B cell (primary cell): ENCODE measurements around the gene GNA15.

Source experiments
- CTCF ChIP-seq: fragments of 200-600 bp; IDR thresholded peaks from one replicate; pipeline ENCODE4 v1.8.0; 2022; ENCODE audit warnings: antibody characterized with exemption, mild to moderate bottlenecking
- EZH2 ChIP-seq: IDR thresholded peaks from 2 replicates; pipeline ENCODE4 v1.6.1; 2012; ENCODE audit warnings: borderline replicate concordance, low read depth, mild to moderate bottlenecking, moderate library complexity, low read length; ENCODE audit not compliant: insufficient read depth, poor library complexity, severe bottlenecking

GRCh38 chr19:3123956-3124355 lies 11.9 kb upstream of the GNA15 start:
- TF ChIP-seq CTCF, result no peak
- no peak for TF ChIP-seq EZH2
